B cell (primary cell): Measurements from ENCODE around the gene MPND. TPM values are rescaled to one million over a fixed set of nuclear protein-coding genes. Genes with fewer than 3 reads are reported as not detected.

Experiments
- ATAC-seq: fragments of 200-7000 bp; cut with Tn5 transposase; one replicate; pipeline ENCODE4 v1.10.0; 2021; ENCODE audit warnings: low read depth, mild to moderate bottlenecking, moderate number of reproducible peaks, moderate library complexity
- CTCF ChIA-PET: fragments of 350-600 bp; sonication (Branson Sonifier 250); formaldehyde crosslinking; loops from one replicate; lab custom pipeline; 2021; ENCODE audit warnings: antibody characterized with exemption, inconsistent platforms; lab: Charles Lee
- POLR2A ChIA-PET: fragments of 350-600 bp; sonication (Branson Sonifier 250); formaldehyde crosslinking; loops from one replicate; lab custom pipeline; 2021; ENCODE audit warnings: antibody characterized with exemption; lab: Charles Lee
- DNase-seq: peaks from one replicate; pipeline ENCODE4 v3.0.0; 2013
- H2AFZ ChIP-seq: 2 replicates; pipeline ENCODE4 v1.6.1; 2012; ENCODE audit warnings: mild to moderate bottlenecking, low read depth, low read length; ENCODE audit not compliant: insufficient read depth, poor library complexity, severe bottlenecking
- H3K27ac ChIP-seq, 2 donors: 1 replicate in 1 of 2; 2 replicates in 1 of 2; pipeline ENCODE4 v1.5.1; 2012 to 2013; ENCODE audit warnings: low read length in 2 of 2, mild to moderate bottlenecking in 2 of 2, moderate library complexity in 1 of 2
- H3K27me3 ChIP-seq, 4 experiments: fragments of 200-600 bp in 1 of 4; sonication (generic) in 1 of 4; replicated peaks in 1 of 4; 1 replicate in 2 of 4; 2 replicates in 2 of 4; pipeline versions ENCODE4 v1.6.1 to v1.7.0; 2013 to 2016; ENCODE audit warnings: low read length in 3 of 4, mild to moderate bottlenecking in 2 of 4, mixed read lengths in 1 of 4, moderate library complexity in 1 of 4; ENCODE audit not compliant: insufficient read depth in 4 of 4, control insufficient read depth in 3 of 4; ENCODE audit errors: control extremely low read depth in 1 of 4
- H3K36me3 ChIP-seq, 2 experiments: replicated peaks in 1 of 2; 1 replicate in 1 of 2; 2 replicates in 1 of 2; pipeline versions ENCODE4 v1.6.1 to v1.7.1; 2013; ENCODE audit warnings: low read length in 1 of 2; ENCODE audit not compliant: insufficient read depth in 2 of 2, control insufficient read depth in 1 of 2; ENCODE audit errors: control extremely low read depth in 1 of 2, extremely low read depth in 1 of 2
- H3K4me1 ChIP-seq, 2 donors: fragments of 200-600 bp in 1 of 2; sonication (generic) in 1 of 2; 1 replicate in 1 of 2; 2 replicates in 1 of 2; pipeline versions ENCODE4 v1.5.1 to v1.6.1; 2013 to 2017; ENCODE audit warnings: low read length in 2 of 2; ENCODE audit not compliant: control insufficient read depth in 2 of 2, insufficient read depth in 2 of 2
- H3K4me2 ChIP-seq: replicated peaks from 2 replicates; pipeline ENCODE3; 2012; ENCODE audit warnings: mild to moderate bottlenecking, low read depth, low read length; ENCODE audit not compliant: poor library complexity, severe bottlenecking
- H3K4me3 ChIP-seq, 5 experiments: fragments of 200-600 bp in 1 of 5; sonication (generic) in 1 of 5; 1 replicate in 3 of 5; 2 replicates in 2 of 5; pipeline versions ENCODE4 v1.5.1 to v1.7.0; 2011 to 2016; ENCODE audit warnings: low read length in 4 of 5, mild to moderate bottlenecking in 4 of 5, low read depth in 2 of 5, control low read depth in 1 of 5, moderate library complexity in 1 of 5; ENCODE audit not compliant: insufficient read depth in 1 of 5; ENCODE audit errors: control extremely low read depth in 1 of 5, extremely low read depth in 1 of 5
- H3K79me2 ChIP-seq: fragments of 200-600 bp; sonication (generic); one replicate; pipeline ENCODE4 v1.6.0; 2016; ENCODE audit warnings: low read length; ENCODE audit not compliant: control insufficient read depth, insufficient read depth
- H3K9ac ChIP-seq: fragments of 200-600 bp; sonication (generic); 2 replicates; pipeline ENCODE4 v1.6.1; 2017; ENCODE audit warnings: mild to moderate bottlenecking, low read length, moderate library complexity
- H3K9me3 ChIP-seq, 3 donors: one replicate each; pipeline versions ENCODE4 v1.6.1 to v1.7.1; 2013; ENCODE audit warnings: low read length in 2 of 3; ENCODE audit not compliant: control insufficient read depth in 2 of 3, insufficient read depth in 1 of 3; ENCODE audit errors: control extremely low read depth in 1 of 3
- H4K20me1 ChIP-seq: 2 replicates; pipeline ENCODE4 v1.6.0; 2012; ENCODE audit warnings: mild to moderate bottlenecking, low read length; ENCODE audit not compliant: insufficient read depth, control insufficient read depth, poor library complexity, severe bottlenecking
- H3K27ac Mint-ChIP-seq: one replicate; pipeline ENCODE4 v1.8.0; 2021; ENCODE audit warnings: mixed read lengths
- H3K27me3 Mint-ChIP-seq: one replicate; pipeline ENCODE4 v1.8.0; 2021; ENCODE audit warnings: mixed read lengths
- H3K4me1 Mint-ChIP-seq: one replicate; pipeline ENCODE4 v1.8.0; 2021; ENCODE audit warnings: mixed read lengths
- H3K4me3 Mint-ChIP-seq: one replicate; pipeline ENCODE4 v1.8.0; 2021; ENCODE audit warnings: mixed read lengths
- H3K9me3 Mint-ChIP-seq: one replicate; pipeline ENCODE4 v1.8.0; 2022; ENCODE audit warnings: mixed read lengths; ENCODE audit not compliant: insufficient read depth
- EZH2 ChIP-seq: IDR thresholded peaks from 2 replicates; pipeline ENCODE4 v1.6.1; 2012; ENCODE audit warnings: borderline replicate concordance, low read depth, mild to moderate bottlenecking, moderate library complexity, low read length; ENCODE audit not compliant: insufficient read depth, poor library complexity, severe bottlenecking
- WGBS: methylation state at CpG from one replicate; pipeline ENCODE4 v1.1.5; 2013; ENCODE audit warnings: missing lambda C conversion rate; ENCODE audit not compliant: insufficient coverage; 5-methylcytosine and 5-hydroxymethylcytosine counted together
- intact Hi-C: fragments of 100-400 bp; cut with micrococcal nuclease; formaldehyde crosslinking; loops from one replicate; pipeline ENCODE4 v1.10.0; 2022
- polyA plus RNA-seq: library from polyadenylated mRNA; depleted of rRNA; stranded (reverse); fragments of >200 nt; gene quantifications from 2 replicates; pipeline ENCODE4 v1.2.3, GENCODE V29; 2012
- total RNA-seq, 2 donors: library from RNA; stranded (reverse); fragments of 120-200 nt in 1 of 2; gene quantifications; 1 replicate in 1 of 2; 2 replicates in 1 of 2; pipeline versions ENCODE4 v1.2.3 to v1.2.4, GENCODE V29; 2013 to 2022
- TF ChIP-seq, protein P1 (sequence below): fragments of 200-600 bp; IDR thresholded peaks from one replicate; pipeline ENCODE4 v1.8.0; 2022; ENCODE audit warnings: antibody characterized with exemption, mild to moderate bottlenecking

MPND gene
- total and polyA plus RNA-seq, 2 donors (not counting 1 experiment from before 2014, with no cell fraction given): 14.5 to 25.6 TPM

DNA sequence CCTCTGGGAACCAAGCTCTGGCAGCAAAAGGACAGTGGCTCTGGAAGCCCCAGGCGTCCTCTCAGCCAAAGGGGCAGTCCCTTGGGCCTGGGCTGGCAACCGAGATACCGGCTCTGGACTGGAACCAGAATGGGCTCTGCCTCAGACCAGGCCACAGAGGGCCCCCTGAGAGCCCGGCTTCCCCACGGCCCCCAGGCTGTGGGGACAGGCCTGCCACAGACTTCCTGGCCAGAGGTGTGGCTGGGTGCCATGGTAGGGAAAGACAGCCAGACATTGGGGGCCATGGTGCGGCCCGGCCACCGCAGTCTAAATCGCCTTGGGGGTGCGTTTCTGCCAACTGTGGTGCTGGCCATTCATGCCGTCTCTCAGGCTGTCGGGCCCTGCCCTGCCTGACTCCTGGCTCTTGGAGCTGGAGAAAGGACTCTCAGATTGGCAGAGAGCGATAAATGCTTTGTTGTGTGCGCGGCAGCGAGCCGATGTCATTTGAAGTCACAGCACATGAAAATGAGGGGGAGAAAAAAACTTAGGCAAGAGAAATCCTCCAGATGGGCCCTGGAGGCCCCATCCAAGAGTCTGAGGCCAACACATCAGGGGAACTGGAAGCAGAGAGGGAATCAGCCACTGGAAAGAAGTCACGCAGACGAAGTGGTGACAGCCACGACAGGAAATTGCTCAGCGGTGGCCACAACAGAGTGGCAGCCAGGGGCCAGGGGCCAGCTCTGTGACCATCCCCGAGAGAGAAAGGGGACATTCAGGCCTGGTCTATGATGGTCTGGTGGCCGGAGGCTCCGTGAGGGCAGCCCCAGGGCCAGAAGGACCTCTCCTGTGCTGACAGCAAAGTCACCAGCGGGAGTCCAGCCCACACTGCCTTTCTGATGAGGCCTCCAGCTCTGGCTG lies 30.5 kb downstream of the MPND start:
- H3K79me2 ChIP-seq: peaks cover 83% of the 10 kb centered on the region
- peak overlapping the region; percentile 96 for H3K4me2 ChIP-seq
- H3K36me3 ChIP-seq: peaks cover 0 to 9% of the 10 kb centered on the region in 2 experiments
- H3K27me3 ChIP-seq: no peaks in the 10 kb centered on the region
- Mint-ChIP-seq H3K4me1 (peaks cover 86% of the 10 kb centered on the region), H3K27me3 (no peaks in the 10 kb centered on the region), H3K9me3 (no peaks in the 10 kb centered on the region), H3K27ac (peak overlapping the region; percentile 73), H3K4me3 (peak overlapping the region; percentile 65)
- no peak overlapping the region for H3K9ac ChIP-seq
- H3K9me3 ChIP-seq: peaks cover 0 to 3% (median 0%) of the 10 kb centered on the region in 3 donors
- H2AFZ ChIP-seq: no peak overlapping the region
- peaks cover 79% of the 10 kb centered on the region for H4K20me1 ChIP-seq
- H3K27ac ChIP-seq: peak overlapping the region in 1 of 2 donors; percentile 63
- ChIA-PET CTCF (interaction anchor here (1.4 to 4.1 kb wide), 4 partner anchors 25 to 106 kb away, joined by 3 to 29 read pairs (median 4); partner anchors contain the start of genes CHAF1A and SH3GL1), POLR2A (no interaction called here)
- no peak for TF ChIP-seq EZH2
- TF ChIP-seq, protein P1, sequence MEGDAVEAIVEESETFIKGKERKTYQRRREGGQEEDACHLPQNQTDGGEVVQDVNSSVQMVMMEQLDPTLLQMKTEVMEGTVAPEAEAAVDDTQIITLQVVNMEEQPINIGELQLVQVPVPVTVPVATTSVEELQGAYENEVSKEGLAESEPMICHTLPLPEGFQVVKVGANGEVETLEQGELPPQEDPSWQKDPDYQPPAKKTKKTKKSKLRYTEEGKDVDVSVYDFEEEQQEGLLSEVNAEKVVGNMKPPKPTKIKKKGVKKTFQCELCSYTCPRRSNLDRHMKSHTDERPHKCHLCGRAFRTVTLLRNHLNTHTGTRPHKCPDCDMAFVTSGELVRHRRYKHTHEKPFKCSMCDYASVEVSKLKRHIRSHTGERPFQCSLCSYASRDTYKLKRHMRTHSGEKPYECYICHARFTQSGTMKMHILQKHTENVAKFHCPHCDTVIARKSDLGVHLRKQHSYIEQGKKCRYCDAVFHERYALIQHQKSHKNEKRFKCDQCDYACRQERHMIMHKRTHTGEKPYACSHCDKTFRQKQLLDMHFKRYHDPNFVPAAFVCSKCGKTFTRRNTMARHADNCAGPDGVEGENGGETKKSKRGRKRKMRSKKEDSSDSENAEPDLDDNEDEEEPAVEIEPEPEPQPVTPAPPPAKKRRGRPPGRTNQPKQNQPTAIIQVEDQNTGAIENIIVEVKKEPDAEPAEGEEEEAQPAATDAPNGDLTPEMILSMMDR: no peak
- H3K4me1 ChIP-seq: peaks cover 99 to 100% of the 10 kb centered on the region in 2 donors
- intact Hi-C loops: no loop called here
- DNase-seq (no peak), ATAC-seq (no peak)
- H3K4me3 ChIP-seq: no peak overlapping the region
- WGBS: 75% methylated on average over 25 of the region's 25 CpGs
